GM23248 (cell line): ENCODE measurements around the gene SNRNP70. TPM values are rescaled to one million over a fixed set of nuclear protein-coding genes. Genes with fewer than 3 reads are reported as not detected.
"Not testable (repeated sequence)": the region's sequence is repeated elsewhere in the genome, so short reads cannot be mapped to it uniquely, and the experiment has no call there.

ENCODE experiments used
- DNase-seq: peaks from one replicate; pipeline ENCODE4 v3.0.0-alpha.2; 2015
- H2AFZ ChIP-seq: fragments of 200-600 bp; sonication (generic); 2 replicates; pipeline ENCODE4 v1.6.1; 2016; ENCODE audit warnings: antibody characterized with exemption
- H3F3A ChIP-seq: fragments of 200-600 bp; sonication (generic); 2 replicates; pipeline ENCODE4 v1.6.1; 2016; ENCODE audit warnings: mild to moderate bottlenecking, antibody characterized with exemption, mixed run types; ENCODE audit not compliant: insufficient read depth
- H3K27ac ChIP-seq: fragments of 200-600 bp; sonication (generic); 2 replicates; pipeline ENCODE4 v1.5.1; 2016; ENCODE audit warnings: mild to moderate bottlenecking
- H3K27me3 ChIP-seq: fragments of 200-600 bp; sonication (generic); replicated peaks from 2 replicates; pipeline ENCODE4 v1.6.1; 2016; ENCODE audit warnings: mild to moderate bottlenecking; ENCODE audit not compliant: insufficient read depth
- H3K36me3 ChIP-seq: fragments of 200-600 bp; sonication (generic); 2 replicates; pipeline ENCODE4 v1.6.1; 2016; ENCODE audit warnings: low read depth, mild to moderate bottlenecking
- H3K4me1 ChIP-seq: fragments of 200-600 bp; sonication (generic); 2 replicates; pipeline ENCODE4 v1.6.1; 2016; ENCODE audit warnings: mild to moderate bottlenecking; ENCODE audit not compliant: insufficient read depth
- H3K4me2 ChIP-seq: fragments of 200-600 bp; sonication (generic); one replicate; pipeline ENCODE4 v1.6.1; 2016; ENCODE audit warnings: mild to moderate bottlenecking; ENCODE audit not compliant: unreplicated experiment
- H3K4me3 ChIP-seq: fragments of 200-600 bp; sonication (generic); 2 replicates; pipeline ENCODE4 v1.5.1; 2016; ENCODE audit warnings: mild to moderate bottlenecking
- H3K79me2 ChIP-seq: fragments of 200-600 bp; sonication (generic); 2 replicates; pipeline ENCODE4 v1.6.1; 2016; ENCODE audit warnings: mild to moderate bottlenecking; ENCODE audit not compliant: insufficient read depth
- H3K9ac ChIP-seq: fragments of 200-600 bp; sonication (generic); 2 replicates; pipeline ENCODE4 v1.6.1; 2016; ENCODE audit warnings: mild to moderate bottlenecking
- H3K9me2 ChIP-seq: fragments of 200-600 bp; sonication (generic); 2 replicates; pipeline ENCODE4 v1.6.1; 2016; ENCODE audit warnings: mixed run types, mild to moderate bottlenecking, moderate library complexity; ENCODE audit not compliant: insufficient read depth
- H3K9me3 ChIP-seq: fragments of 200-600 bp; sonication (generic); one replicate; pipeline ENCODE4 v1.6.1; 2017; ENCODE audit warnings: low read depth
- H4K20me1 ChIP-seq: fragments of 200-600 bp; sonication (generic); 2 replicates; pipeline ENCODE4 v1.6.0; 2016; ENCODE audit not compliant: insufficient read depth
- EZH2 ChIP-seq: fragments of 200-600 bp; sonication (generic); IDR thresholded peaks from 2 replicates; pipeline ENCODE4 v1.6.1; 2018; ENCODE audit warnings: antibody characterized with exemption, mild to moderate bottlenecking; ENCODE audit not compliant: insufficient read depth, poor library complexity, severe bottlenecking
- EZH2phosphoT487 ChIP-seq: fragments of 200-600 bp; sonication (generic); IDR thresholded peaks from 2 replicates; pipeline ENCODE4 v1.6.1; 2018; ENCODE audit warnings: antibody characterized with exemption, moderate library complexity, mild to moderate bottlenecking, low read depth; ENCODE audit not compliant: insufficient read depth
- WGBS, 2 experiments: methylation state at CpG; one replicate each; pipeline ENCODE4 v1.1.6; 2015 to 2017; ENCODE audit warnings: low lambda C conversion rate in 2 of 2, low coverage in 1 of 2; ENCODE audit errors: missing lambda C conversion rate in 2 of 2; 5-methylcytosine and 5-hydroxymethylcytosine counted together
- in situ Hi-C: fragments of 300-500 bp; cut with MboI; formaldehyde crosslinking; loops from 2 replicates; pipeline ENCODE4 v1.15.0; 2020
- polyA plus RNA-seq: library from polyadenylated mRNA; unstranded; fragments of >200 nt; fragmentation: Nextera tagmentation; extraction: Ambion mirVana; gene quantifications from 2 replicates; pipeline ENCODE4 v1.2.1, GENCODE V29; 2016
- total RNA-seq: library from RNA; depleted of rRNA; stranded (reverse); fragments of >200 nt; shearing (Covaris generic); gene quantifications from 2 replicates; pipeline ENCODE4 v1.2.3, GENCODE V29; 2014

The SNRNP70 gene
- total and polyA plus RNA-seq, 2 experiments from 2014 or later: 104 to 146 TPM

GRCh38 chr19:49042177-49042576, 43.1 kb upstream of the SNRNP70 start:
- no peak overlapping the region for H3K4me2 ChIP-seq
- no peak overlapping the region for H3K9ac ChIP-seq
- no peak overlapping the region for H3K27ac ChIP-seq
- TF ChIP-seq EZH2: no peak
- TF ChIP-seq EZH2phosphoT487: no peak
- no peak overlapping the region for H2AFZ ChIP-seq
- in situ Hi-C loops: no loop called here
- no peaks in the 10 kb centered on the region for H3K9me3 ChIP-seq
- DNase-seq: peak; percentile 33
- no peaks in the 10 kb centered on the region for H4K20me1 ChIP-seq
- H3K36me3 ChIP-seq: no peaks in the 10 kb centered on the region
- 69 to 71% methylated on average over 16 to 17 of the region's 17 CpGs for WGBS, 2 experiments
- peaks cover 8% of the 10 kb centered on the region; the same call in 1 of the 2 replicates for H3K4me1 ChIP-seq
- H3K4me3 ChIP-seq: no peak overlapping the region
- H3F3A ChIP-seq: no peaks in the 10 kb centered on the region
- H3K9me2 ChIP-seq: no peaks in the 10 kb centered on the region
- H3K27me3 ChIP-seq: no peaks in the 10 kb centered on the region
- no peaks in the 10 kb centered on the region for H3K79me2 ChIP-seq

GRCh38 chr19:49042666-49043065, 42.6 kb upstream of the SNRNP70 start:
- H4K20me1 ChIP-seq, H3K27me3 ChIP-seq, H3K9me2 ChIP-seq, in situ Hi-C loops, H2AFZ ChIP-seq, H3K9me3 ChIP-seq, H3K27ac ChIP-seq, H3F3A ChIP-seq, H3K4me3 ChIP-seq, DNase-seq, H3K4me2 ChIP-seq, H3K4me1 ChIP-seq, H3K9ac ChIP-seq, H3K36me3 ChIP-seq, H3K79me2 ChIP-seq: not testable (repeated sequence)
- 86 to 88% methylated on average over 2 of the region's 4 CpGs for WGBS, 2 experiments

GRCh38 chr19:49043548-49043947, 41.7 kb upstream of the SNRNP70 start, which contains the start of gene CGB5:
CGB5 (plus strand) TSS chr19:49043848; CDS start chr19:49044210, 362 bp downstream.
- H3K9me2 ChIP-seq, H3K9me3 ChIP-seq, H2AFZ ChIP-seq, H3K36me3 ChIP-seq, H3K4me3 ChIP-seq, in situ Hi-C loops, H3K27me3 ChIP-seq, H3K4me1 ChIP-seq, H4K20me1 ChIP-seq, H3K4me2 ChIP-seq, H3F3A ChIP-seq, H3K79me2 ChIP-seq, DNase-seq, H3K27ac ChIP-seq, H3K9ac ChIP-seq: not testable (repeated sequence)
- 72 to 81% methylated on average over 12 to 15 of the region's 15 CpGs for WGBS, 2 experiments

GRCh38 chr19:49049011-49049410, 36.2 kb upstream of the SNRNP70 start, which contains the start of gene CGB8:
CGB8 (minus strand) TSS chr19:49049111; CDS start chr19:49048739, 372 bp downstream.
- H3K79me2 ChIP-seq, in situ Hi-C loops, H3K4me3 ChIP-seq, H3K27me3 ChIP-seq, H3K27ac ChIP-seq, H3F3A ChIP-seq, H4K20me1 ChIP-seq, H3K9ac ChIP-seq, H3K36me3 ChIP-seq, H3K9me2 ChIP-seq, H3K9me3 ChIP-seq, H2AFZ ChIP-seq, H3K4me2 ChIP-seq, H3K4me1 ChIP-seq, DNase-seq: not testable (repeated sequence)
- 70 to 89% methylated on average over 5 to 10 of the region's 12 CpGs for WGBS, 2 experiments

- in situ Hi-C loops, H3K4me3 ChIP-seq, H3K27me3 ChIP-seq, DNase-seq, H3K27ac ChIP-seq, H3K4me1 ChIP-seq, H4K20me1 ChIP-seq, H3K4me2 ChIP-seq, H3K79me2 ChIP-seq, H3F3A ChIP-seq, H3K9me2 ChIP-seq, H2AFZ ChIP-seq, H3K9me3 ChIP-seq, H3K9ac ChIP-seq, H3K36me3 ChIP-seq: not testable (repeated sequence)
- 89 to 91% methylated on average over 3 of the region's 4 CpGs for WGBS, 2 experiments
These were observed 35.4 kb upstream of the SNRNP70 start for GRCh38 chr19:49049834-49050233.

- peak; percentile 88 for DNase-seq
- peak overlapping the region; percentile 58; the same call in 1 of the 2 replicates for H2AFZ ChIP-seq
- H3K9me2 ChIP-seq, H3K36me3 ChIP-seq, H3K79me2 ChIP-seq, H3F3A ChIP-seq, H4K20me1 ChIP-seq, H3K27me3 ChIP-seq, H3K4me1 ChIP-seq, H3K4me3 ChIP-seq, in situ Hi-C loops, H3K9me3 ChIP-seq, H3K4me2 ChIP-seq: not testable (repeated sequence)
- H3K27ac ChIP-seq: peak overlapping the region; percentile 71
- 34 to 40% methylated on average over 22 of the region's 24 CpGs for WGBS, 2 experiments
- H3K9ac ChIP-seq: 0 out of 2 replicates have a peak overlapping the region, but pooled peaks have one; percentile 47
These were observed 34.7 kb upstream of the SNRNP70 start for GRCh38 chr19:49050376-49051033.
